Measurements from ENCODE around the gene NANOS1. TPM values are rescaled to one million over a fixed set of nuclear protein-coding genes. Genes with fewer than 3 reads are reported as not detected.

NANOS1 gene
- 10.2 and 12.4 TPM in 2 replicates for total RNA-seq (ENCODE audit: low replicate concordance)

- H3K9ac ChIP-seq: no peak within 1 kb of the TSS
- Mint-ChIP-seq H3K9me3 (no peaks in the 10 kb centered on the region), H3K27me3 (ENCODE audit: insufficient read depth, low read depth) (peaks cover 4% of the 10 kb centered on the region), H3K4me3 (peak within 1 kb of the TSS; percentile 83), H3K4me1 (peaks cover 19% of the 10 kb centered on the region), H3K36me3 (peaks cover 14% of the 10 kb centered on the region), H3K27ac (no peak within 1 kb of the TSS)
- no peak within 1 kb of the TSS for H3K27ac ChIP-seq
- H2AFZ ChIP-seq (replicated peaks): peak within 1 kb of the TSS; percentile 84
- peaks cover 15% of the 10 kb centered on the region for H3K36me3 ChIP-seq
- peaks cover 16% of the 10 kb centered on the region for H3K4me1 ChIP-seq
- peaks cover 3% of the 10 kb centered on the region for H3K79me2 ChIP-seq (ENCODE audit: low read depth)
- DNase-seq (ENCODE audit: low spot score): peak; percentile 75
- H3K9me3 ChIP-seq (ENCODE audit: low read depth): no peaks in the 10 kb centered on the region
- TF ChIP-seq EZH2 (IDR thresholded peaks at IDR 0.05): no peak
- peak; percentile 18 for TF ChIP-seq EZH2phosphoT487 (IDR thresholded peaks at IDR 0.05)
- peak within 1 kb of the TSS; percentile 93 for H3K4me2 ChIP-seq
- H3K27me3 ChIP-seq: peaks cover 5% of the 10 kb centered on the region
- peak within 1 kb of the TSS; percentile 77 for H3K4me3 ChIP-seq
- peaks cover 56% of the 10 kb centered on the region for H3F3A ChIP-seq (ENCODE audit: low read depth)
- H4K20me1 ChIP-seq (ENCODE audit: low read depth): peaks cover 47% of the 10 kb centered on the region
Measured at GRCh38 chr10:119029613-119030420, at the start of gene NANOS1. Gene NANOS1 (plus strand): TSS chr10:119029714. CDS start chr10:119029802, 88 bp downstream.

GRCh38 chr10:118980135-118980865 lies 49.2 kb upstream of the NANOS1 start:
- Mint-ChIP-seq H3K36me3 (no peaks in the 10 kb centered on the region), H3K4me3 (no peak overlapping the region), H3K9me3 (peaks cover 7% of the 10 kb centered on the region), H3K4me1 (peaks cover 26% of the 10 kb centered on the region), H3K27me3 (ENCODE audit: insufficient read depth, low read depth) (peaks cover 12% of the 10 kb centered on the region), H3K27ac (peak overlapping the region; percentile 83)
- Histone ChIP-seq H3K4me1 (peaks cover 15% of the 10 kb centered on the region), H3K9me3 (ENCODE audit: low read depth) (no peaks in the 10 kb centered on the region), H3K79me2 (ENCODE audit: low read depth) (no peaks in the 10 kb centered on the region), H3K4me2 (no peak overlapping the region), H3K36me3 (no peaks in the 10 kb centered on the region), H3K27me3 (no peaks in the 10 kb centered on the region), H3K27ac (no peak overlapping the region), H3K9ac (no peak overlapping the region), H2AFZ (replicated peaks) (no peak overlapping the region), H3K4me3 (no peak overlapping the region), H3F3A (ENCODE audit: low read depth) (peaks cover 2% of the 10 kb centered on the region), H4K20me1 (ENCODE audit: low read depth) (no peaks in the 10 kb centered on the region)
- DNase-seq (ENCODE audit: low spot score): no peak
- TF ChIP-seq EZH2 (IDR thresholded peaks at IDR 0.05) (no peak), EZH2phosphoT487 (IDR thresholded peaks at IDR 0.05) (no peak), CTCF (IDR thresholded peaks at IDR 0.05) (no peak)

- Mint-ChIP-seq H3K4me3 (no peak overlapping the region), H3K27me3 (ENCODE audit: insufficient read depth, low read depth) (peaks cover 14% of the 10 kb centered on the region), H3K9me3 (peaks cover 12% of the 10 kb centered on the region), H3K27ac (peak overlapping the region; percentile 83), H3K4me1 (peaks cover 26% of the 10 kb centered on the region), H3K36me3 (peaks cover 3% of the 10 kb centered on the region)
- Histone ChIP-seq H3K4me2 (no peak overlapping the region), H3K79me2 (ENCODE audit: low read depth) (no peaks in the 10 kb centered on the region), H3K36me3 (no peaks in the 10 kb centered on the region), H3K9me3 (ENCODE audit: low read depth) (no peaks in the 10 kb centered on the region), H3K4me3 (no peak overlapping the region), H3K9ac (no peak overlapping the region), H4K20me1 (ENCODE audit: low read depth) (no peaks in the 10 kb centered on the region), H3K27ac (no peak overlapping the region), H3K4me1 (peaks cover 15% of the 10 kb centered on the region), H2AFZ (replicated peaks) (no peak overlapping the region), H3F3A (ENCODE audit: low read depth) (peaks cover 2% of the 10 kb centered on the region), H3K27me3 (no peaks in the 10 kb centered on the region)
- no peak for DNase-seq (ENCODE audit: low spot score)
- TF ChIP-seq CTCF (IDR thresholded peaks at IDR 0.05): no peak
- no peak for TF ChIP-seq EZH2phosphoT487 (IDR thresholded peaks at IDR 0.05)
Measured at GRCh38 chr10:118980870-118981269, 48.6 kb upstream of the NANOS1 start.
